DMS53 treated with DMSO at 0.1 percent for 48 hours (cell line): ENCODE measurements around the gene HDHD2.

Experiments
- DNase-seq: peaks from one replicate; lab custom pipeline; 2025; ENCODE audit not compliant: unreplicated experiment; lab: John Stamatoyannopoulos, UW

The HDHD2 gene

DNA sequence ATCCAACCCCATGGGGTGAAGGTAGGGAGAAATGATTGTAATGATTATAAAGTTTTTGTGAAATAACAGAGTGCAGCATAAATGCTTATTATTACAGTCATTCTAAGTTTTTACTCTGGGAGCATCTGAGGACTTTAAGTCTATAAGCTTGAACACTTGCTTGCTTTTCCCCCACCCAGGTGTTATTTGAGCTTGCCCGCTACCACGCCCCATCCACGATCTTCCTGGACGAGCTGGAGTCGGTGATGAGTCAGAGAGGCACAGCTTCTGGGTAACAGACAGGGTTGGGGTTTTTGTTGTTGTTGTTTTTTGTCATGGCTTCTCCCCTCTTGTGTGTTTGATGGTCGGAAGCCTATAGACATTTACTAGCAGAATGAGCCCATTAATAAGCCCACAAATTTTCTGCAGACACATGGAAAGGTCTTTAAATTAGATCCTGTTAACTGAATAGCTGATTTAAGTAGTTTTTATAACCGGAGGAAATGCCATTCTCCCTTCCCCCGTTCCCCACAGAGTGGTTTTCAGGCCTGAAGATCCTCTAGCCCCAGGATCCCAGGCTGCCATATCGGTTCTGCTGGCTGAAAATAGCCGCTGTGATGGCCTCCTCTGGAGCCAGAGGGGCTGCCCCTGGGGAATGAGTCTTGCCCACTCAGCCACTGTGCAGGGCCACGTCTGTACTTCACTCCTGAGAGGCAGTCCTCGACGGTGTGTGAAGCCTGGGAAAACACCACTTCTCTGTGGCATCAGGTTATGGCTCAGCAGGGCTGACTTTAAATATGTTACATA is 75.0 kb downstream of the HDHD2 start:
- no peak for DNase-seq

DNA sequence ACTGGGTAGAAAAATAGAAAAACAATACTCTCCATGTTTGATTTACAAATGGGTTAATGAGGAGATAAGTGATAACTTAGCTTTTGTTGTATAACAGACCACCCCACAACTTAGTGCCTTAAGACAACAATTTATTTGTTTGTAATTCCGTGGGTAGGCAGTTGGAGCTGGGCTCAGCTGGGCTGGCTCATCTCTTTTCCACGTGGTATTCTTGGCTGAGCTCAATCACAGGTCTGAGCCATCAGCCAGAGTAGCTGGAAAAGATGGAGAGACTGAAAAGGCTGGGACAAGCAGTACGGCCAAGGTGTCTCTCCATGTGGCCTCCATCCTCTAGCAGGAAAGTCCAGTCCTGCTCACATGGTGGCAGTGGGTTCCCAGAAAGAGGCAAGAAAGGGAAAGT is 82.7 kb downstream of the HDHD2 start:
- no peak for DNase-seq

DNA sequence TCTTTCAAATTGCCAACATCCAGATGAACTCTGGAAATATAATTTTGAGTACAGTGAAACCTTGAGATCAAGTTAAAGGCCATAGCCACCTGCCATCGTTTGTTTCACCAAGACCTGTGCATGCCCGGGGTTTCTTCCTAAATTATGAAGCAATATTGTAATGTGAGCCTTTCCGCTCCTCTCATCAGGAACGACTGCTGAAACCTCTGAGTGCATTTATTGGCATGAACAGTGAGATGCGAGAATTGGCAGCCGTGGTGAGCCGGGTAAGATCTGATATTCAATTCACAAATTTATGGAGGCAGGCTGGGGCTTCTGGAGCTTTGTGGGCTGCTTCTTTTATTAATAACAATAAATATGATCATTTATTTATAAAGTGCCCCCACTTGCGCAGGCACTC is 87.2 kb downstream of the HDHD2 start:
- no peak for DNase-seq

DNA sequence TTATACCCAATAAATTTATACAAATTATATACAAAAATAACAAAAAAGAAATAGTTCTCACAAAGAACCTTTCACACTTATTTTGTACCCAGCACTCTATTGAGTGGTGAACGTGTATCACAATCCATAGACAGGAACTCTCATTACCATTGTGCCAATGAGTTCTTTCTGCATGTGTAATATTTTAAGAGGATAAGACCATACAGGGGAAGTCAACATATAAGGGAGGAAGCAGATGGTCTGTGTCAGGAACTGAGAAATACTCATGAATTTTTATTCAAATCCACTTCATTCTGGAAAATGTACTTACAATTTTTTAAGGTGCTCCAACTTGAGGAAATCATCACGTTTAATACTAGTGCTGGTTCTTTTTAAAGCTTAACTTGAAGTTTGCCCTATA is 87.8 kb downstream of the HDHD2 start:
- no peak for DNase-seq
